22Rv1 (cell line): Measurements from ENCODE around the gene OR13C2.

Source experiments
- ZFX ChIP-seq: fragments of 450-650 bp; IDR thresholded peaks from 2 replicates; pipeline ENCODE4 v1.6.1; 2017; ENCODE audit warnings: antibody characterized with exemption, borderline replicate concordance
- TF ChIP-seq, protein P1 (sequence below): fragments of 450-650 bp; IDR thresholded peaks from 2 replicates; pipeline ENCODE4 v1.5.1; 2017; ENCODE audit warnings: mild to moderate bottlenecking

DNA sequence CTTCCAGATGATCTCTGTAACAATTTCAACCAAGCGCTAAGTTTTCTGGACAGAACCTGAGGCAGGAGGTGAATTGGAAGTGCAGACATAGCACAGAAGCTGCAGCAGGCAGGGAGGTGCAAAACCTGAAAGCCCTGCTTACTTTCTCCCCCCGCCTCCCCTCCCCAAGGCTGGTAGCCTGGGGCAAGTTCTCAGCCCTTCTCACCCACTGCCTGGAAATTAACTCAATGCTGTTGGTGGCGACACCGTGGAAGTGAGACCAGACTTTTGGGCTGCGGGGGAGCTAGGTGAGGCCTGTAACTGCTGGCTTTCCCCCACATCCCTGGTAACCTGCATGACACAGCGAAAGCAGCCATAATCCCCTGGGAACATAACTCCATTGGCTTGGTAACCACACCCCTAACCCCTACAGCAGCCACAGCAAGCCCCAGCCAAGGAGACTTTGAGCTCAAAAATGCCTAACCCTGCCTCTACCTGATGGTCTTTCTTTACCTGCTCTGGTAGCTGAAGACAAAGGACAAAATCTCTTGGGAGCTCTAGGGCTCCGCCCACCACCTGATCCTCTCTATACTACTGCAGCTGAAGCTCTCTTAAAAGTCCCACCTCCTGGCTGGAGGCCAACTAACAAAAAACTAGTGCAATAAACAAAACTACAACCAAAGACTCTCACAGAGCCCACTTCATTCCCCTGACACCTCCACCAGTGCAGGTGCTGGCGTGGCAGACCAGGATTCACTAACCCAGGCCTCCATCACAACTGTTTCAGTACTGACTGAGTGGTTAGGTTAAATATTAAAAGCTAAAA, 48.4 kb downstream of the OR13C2 start:
- TF ChIP-seq, protein P1, sequence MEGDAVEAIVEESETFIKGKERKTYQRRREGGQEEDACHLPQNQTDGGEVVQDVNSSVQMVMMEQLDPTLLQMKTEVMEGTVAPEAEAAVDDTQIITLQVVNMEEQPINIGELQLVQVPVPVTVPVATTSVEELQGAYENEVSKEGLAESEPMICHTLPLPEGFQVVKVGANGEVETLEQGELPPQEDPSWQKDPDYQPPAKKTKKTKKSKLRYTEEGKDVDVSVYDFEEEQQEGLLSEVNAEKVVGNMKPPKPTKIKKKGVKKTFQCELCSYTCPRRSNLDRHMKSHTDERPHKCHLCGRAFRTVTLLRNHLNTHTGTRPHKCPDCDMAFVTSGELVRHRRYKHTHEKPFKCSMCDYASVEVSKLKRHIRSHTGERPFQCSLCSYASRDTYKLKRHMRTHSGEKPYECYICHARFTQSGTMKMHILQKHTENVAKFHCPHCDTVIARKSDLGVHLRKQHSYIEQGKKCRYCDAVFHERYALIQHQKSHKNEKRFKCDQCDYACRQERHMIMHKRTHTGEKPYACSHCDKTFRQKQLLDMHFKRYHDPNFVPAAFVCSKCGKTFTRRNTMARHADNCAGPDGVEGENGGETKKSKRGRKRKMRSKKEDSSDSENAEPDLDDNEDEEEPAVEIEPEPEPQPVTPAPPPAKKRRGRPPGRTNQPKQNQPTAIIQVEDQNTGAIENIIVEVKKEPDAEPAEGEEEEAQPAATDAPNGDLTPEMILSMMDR, result no peak
- no peak for TF ChIP-seq ZFX
